ENCODE data around the gene OR51A4. TPM values are rescaled to one million over a fixed set of nuclear protein-coding genes. Genes with fewer than 3 reads are reported as not detected.

Gene OR51A4, protein sequence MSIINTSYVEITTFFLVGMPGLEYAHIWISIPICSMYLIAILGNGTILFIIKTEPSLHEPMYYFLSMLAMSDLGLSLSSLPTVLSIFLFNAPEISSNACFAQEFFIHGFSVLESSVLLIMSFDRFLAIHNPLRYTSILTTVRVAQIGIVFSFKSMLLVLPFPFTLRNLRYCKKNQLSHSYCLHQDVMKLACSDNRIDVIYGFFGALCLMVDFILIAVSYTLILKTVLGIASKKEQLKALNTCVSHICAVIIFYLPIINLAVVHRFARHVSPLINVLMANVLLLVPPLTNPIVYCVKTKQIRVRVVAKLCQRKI
- not detected in 2 replicates for total RNA-seq

DNA sequence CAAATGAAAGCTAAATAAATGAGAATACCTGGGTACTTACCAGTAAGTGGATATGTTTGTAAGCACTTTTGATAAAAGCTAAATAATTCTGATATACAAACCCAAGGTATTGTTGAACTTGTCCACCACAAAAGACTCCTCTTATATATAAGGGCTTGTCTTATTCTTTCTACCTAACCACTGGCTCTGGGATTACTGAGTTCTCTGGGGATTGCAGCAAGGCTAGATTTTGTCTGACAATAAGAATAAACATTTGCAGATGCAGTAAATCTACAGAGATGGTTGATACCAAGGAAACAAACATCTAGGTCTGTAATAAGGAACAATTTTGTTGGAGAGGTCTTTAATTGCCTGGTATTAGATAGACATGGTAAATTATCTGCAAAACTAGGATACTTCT lies at the start of gene OR51A4:
TSS of gene OR51A4 (minus strand) at position 101 of the 400 bp plus-strand sequence. CDS start 505 bp downstream, outside the sequence.
- Histone ChIP-seq H3K4me3 (ENCODE audit: low read depth, low read length) (no peak within 1 kb of the TSS), H3K36me3 (ENCODE audit: control insufficient read depth, insufficient read depth, low read length) (no peaks in the 10 kb centered on the region), H3K27me3 (ENCODE audit: control insufficient read depth, insufficient read depth, low read length) (no peaks in the 10 kb centered on the region)
- DNase-seq (ENCODE audit: low read depth) (no peak), FAIRE-seq (no peak)
- TF ChIP-seq, protein P1, sequence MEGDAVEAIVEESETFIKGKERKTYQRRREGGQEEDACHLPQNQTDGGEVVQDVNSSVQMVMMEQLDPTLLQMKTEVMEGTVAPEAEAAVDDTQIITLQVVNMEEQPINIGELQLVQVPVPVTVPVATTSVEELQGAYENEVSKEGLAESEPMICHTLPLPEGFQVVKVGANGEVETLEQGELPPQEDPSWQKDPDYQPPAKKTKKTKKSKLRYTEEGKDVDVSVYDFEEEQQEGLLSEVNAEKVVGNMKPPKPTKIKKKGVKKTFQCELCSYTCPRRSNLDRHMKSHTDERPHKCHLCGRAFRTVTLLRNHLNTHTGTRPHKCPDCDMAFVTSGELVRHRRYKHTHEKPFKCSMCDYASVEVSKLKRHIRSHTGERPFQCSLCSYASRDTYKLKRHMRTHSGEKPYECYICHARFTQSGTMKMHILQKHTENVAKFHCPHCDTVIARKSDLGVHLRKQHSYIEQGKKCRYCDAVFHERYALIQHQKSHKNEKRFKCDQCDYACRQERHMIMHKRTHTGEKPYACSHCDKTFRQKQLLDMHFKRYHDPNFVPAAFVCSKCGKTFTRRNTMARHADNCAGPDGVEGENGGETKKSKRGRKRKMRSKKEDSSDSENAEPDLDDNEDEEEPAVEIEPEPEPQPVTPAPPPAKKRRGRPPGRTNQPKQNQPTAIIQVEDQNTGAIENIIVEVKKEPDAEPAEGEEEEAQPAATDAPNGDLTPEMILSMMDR (IDR thresholded peaks at IDR 0.05; ENCODE audit: insufficient read depth, low read length, severe bottlenecking): no peak

DNA sequence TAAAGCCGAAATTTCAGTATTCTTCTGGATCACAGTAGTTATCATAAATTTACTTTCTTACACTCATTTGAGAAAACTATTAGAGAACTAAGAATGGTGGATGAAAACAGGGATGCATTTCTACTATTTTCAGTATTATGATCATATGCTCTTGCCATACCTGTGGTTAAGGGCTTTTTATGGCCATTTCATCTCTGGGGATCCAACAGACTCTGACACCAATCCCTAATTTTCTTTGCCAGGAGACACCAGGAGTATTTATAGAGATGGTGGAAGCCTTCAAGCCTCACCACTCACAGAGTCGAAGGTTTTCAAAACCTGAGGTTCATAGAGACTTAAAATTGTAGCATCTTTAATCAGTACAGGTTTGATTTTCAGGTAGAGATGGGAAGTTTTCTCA lies 47.1 kb upstream of the OR51A4 start, which contains the start of gene OR51L1:
TSS of gene OR51L1 (plus strand) at position 301 of the 400 bp plus-strand sequence. CDS start 4,132 bp downstream, outside the sequence.
- no peaks in the 10 kb centered on the region for H3K27me3 ChIP-seq (ENCODE audit: control insufficient read depth, insufficient read depth, low read length)
- TF ChIP-seq, protein P1 (IDR thresholded peaks at IDR 0.05; ENCODE audit: insufficient read depth, low read length, severe bottlenecking): no peak
- no peak within 1 kb of the TSS for H3K4me3 ChIP-seq (ENCODE audit: low read depth, low read length)
- FAIRE-seq (no peak), DNase-seq (ENCODE audit: low read depth) (no peak)
- no peaks in the 10 kb centered on the region for H3K36me3 ChIP-seq (ENCODE audit: control insufficient read depth, insufficient read depth, low read length)

DNA sequence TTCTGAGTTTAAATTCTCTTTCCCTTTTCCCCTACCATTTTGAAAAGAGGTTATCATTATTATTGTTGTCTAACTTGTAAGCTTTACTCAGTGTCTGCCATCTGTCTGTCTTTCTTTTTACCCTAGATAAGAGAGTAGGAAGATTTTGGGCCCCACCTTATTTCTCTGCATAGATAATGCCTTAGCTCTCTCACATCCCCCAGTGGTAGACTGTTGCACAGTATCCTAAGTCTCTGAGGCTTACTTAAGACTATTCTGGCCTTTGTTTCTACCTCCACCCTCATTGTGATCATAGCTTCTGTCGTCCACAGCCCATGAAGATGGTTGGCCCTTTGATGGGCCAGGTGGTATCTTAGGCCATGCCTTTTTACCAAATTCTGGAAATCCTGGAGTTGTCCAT lies 43.7 kb upstream of the OR51A4 start:
- H3K36me3 ChIP-seq (ENCODE audit: control insufficient read depth, insufficient read depth, low read length): no peaks in the 10 kb centered on the region
- DNase-seq (ENCODE audit: low read depth) (no peak), FAIRE-seq (no peak)

DNA sequence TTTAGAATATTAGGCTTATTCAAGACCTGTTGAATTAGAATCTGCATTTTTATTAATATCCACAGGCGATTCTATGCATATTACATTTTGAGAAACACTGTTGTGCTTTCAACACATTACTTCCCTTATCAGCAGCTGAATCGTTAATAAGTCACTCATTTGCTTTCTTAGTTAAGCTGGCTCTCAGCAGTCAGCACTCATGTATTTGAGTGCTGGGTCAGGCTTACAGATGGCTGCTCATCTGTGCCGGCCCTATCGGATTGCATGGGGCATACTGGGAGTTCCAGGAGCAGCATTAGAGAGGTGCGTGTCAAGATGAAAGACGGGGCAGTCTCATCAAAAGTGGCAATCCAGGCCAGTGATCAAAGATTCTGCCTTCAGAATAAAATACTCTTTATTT lies 36.4 kb upstream of the OR51A4 start:
- FAIRE-seq (no peak), DNase-seq (ENCODE audit: low read depth) (no peak)
- no peaks in the 10 kb centered on the region for H3K36me3 ChIP-seq (ENCODE audit: control insufficient read depth, insufficient read depth, low read length)
- no peak overlapping the region for H3K4me3 ChIP-seq (ENCODE audit: low read depth, low read length)
- no peaks in the 10 kb centered on the region for H3K27me3 ChIP-seq (ENCODE audit: control insufficient read depth, insufficient read depth, low read length)
- TF ChIP-seq, protein P1 (IDR thresholded peaks at IDR 0.05; ENCODE audit: insufficient read depth, low read length, severe bottlenecking): no peak

More for the DNA sequence above, 43.7 kb upstream of the OR51A4 start:
- no peak overlapping the region for H3K4me3 ChIP-seq (ENCODE audit: low read depth, low read length)
- TF ChIP-seq, protein P1 (IDR thresholded peaks at IDR 0.05; ENCODE audit: insufficient read depth, low read length, severe bottlenecking): no peak
- no peaks in the 10 kb centered on the region for H3K27me3 ChIP-seq (ENCODE audit: control insufficient read depth, insufficient read depth, low read length)

DNA sequence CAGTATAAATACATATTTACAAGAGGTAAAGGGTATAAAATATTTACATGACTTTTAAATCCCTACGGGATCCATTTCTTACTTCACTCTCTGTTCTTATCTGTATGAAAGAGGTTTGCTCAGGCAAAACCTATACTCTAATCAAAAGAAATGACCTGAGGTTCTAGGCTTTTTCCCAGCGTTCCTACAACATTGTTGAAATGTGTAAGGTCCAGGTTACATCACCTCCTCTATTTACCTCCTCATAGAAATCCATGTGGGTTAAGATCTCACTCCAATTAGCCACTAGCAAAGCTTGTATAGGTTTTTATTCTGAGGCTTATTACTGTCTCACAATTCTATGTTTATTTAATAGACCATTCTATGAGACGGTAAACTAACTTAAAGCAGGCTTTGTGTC lies 35.3 kb upstream of the OR51A4 start:
- no peaks in the 10 kb centered on the region for H3K36me3 ChIP-seq (ENCODE audit: control insufficient read depth, insufficient read depth, low read length)
- no peak for FAIRE-seq
- no peaks in the 10 kb centered on the region for H3K27me3 ChIP-seq (ENCODE audit: control insufficient read depth, insufficient read depth, low read length)
- TF ChIP-seq, protein P1 (IDR thresholded peaks at IDR 0.05; ENCODE audit: insufficient read depth, low read length, severe bottlenecking): no peak
- no peak for DNase-seq (ENCODE audit: low read depth)
- no peak overlapping the region for H3K4me3 ChIP-seq (ENCODE audit: low read depth, low read length)

Measured in bronchial epithelial cell (primary cell).